HG03039 (cell line): ENCODE measurements around the gene MAP2.
A peak's percentile ranks its signal among the peaks of the same experiment; 100 is the strongest.

Experiments
- ATAC-seq: cut with Tn5 transposase; IDR thresholded peaks from one replicate; pipeline ENCODE4 v1.9.1; 2021; ENCODE audit warnings: mild to moderate bottlenecking, moderate library complexity; ENCODE audit not compliant: unreplicated experiment

Gene MAP2

GRCh38 chr2:209422191-209422754 lies 1.6 kb upstream of the MAP2 start:
- no peak for ATAC-seq

GRCh38 chr2:209424199-209424701 lies 403 bp downstream of the MAP2 start:
- peak; percentile 15 for ATAC-seq

DNA sequence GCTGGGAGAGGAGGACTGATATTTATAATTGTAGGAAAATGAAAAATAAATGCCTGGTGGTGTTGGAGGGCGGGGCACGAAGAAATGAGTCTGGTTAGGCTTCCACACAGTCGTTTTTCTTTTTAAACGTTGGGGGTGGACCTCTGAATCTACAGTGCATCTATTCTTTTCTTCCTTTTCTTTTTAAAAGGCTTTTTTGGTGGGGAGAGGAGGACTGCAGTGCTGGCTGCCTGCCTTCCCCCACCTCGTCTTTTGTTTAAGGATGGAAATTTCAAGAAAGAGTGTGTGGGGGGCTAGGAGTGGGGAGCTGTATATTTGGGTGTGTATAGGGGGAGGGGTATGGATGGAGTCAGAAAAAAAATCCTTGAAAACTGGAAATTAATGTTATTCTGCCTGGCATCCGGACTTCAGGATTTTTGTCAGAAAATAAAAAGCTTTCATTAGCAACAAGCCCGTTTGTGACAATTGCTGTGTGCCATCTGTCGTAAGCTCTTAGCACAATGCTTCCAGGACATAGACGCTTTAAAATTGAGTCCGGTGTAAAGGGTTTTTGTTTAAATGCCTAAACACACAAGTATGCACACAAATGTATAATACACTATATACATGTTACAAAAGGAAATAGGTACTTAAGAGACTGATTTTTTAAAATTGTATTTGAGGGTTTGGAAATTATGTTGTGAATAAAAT lies 1.1 kb downstream of the MAP2 start:
- ATAC-seq = no peak

- ATAC-seq = no peak
Observed at GRCh38 chr2:209425471-209426071, 1.7 kb downstream of the MAP2 start.

DNA sequence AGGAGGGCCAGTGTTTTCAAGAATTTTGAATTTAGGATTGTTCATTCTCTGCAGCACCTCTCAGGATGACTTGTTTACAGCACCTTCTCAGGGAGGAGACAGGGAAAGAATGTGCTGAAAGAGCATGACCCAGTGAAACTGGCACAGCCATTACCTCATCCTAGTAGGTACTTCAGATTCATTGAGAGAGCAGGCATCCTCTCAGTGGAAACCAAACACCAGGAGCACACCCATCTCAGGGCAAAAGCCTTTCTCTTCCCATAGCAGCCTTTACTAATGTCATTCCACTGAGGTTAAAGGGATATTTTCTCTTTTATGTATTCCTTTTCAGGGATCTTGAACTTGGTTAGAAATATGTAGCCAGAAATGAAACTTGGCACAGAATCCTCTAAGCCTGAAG lies 2.6 kb downstream of the MAP2 start:
- no peak for ATAC-seq

DNA sequence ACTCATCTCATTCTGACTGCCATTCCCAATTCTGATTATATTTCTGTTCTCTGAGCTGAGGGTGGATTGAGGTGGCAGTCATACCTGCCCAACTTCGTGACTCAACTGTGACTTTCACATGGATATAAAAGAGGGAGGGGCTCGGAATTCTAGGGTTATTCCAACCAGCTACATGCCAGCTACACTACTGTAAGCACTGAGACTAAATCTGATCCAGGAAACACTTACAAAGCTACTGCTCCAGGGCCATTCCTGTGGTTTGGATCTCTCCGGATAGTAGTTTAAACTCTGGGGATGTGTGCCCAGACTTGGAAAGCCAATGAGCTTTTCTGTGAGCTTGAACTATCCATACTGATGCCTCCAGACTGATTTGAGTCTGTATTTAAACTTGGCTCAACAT lies 7.9 kb downstream of the MAP2 start:
- no peak for ATAC-seq

DNA sequence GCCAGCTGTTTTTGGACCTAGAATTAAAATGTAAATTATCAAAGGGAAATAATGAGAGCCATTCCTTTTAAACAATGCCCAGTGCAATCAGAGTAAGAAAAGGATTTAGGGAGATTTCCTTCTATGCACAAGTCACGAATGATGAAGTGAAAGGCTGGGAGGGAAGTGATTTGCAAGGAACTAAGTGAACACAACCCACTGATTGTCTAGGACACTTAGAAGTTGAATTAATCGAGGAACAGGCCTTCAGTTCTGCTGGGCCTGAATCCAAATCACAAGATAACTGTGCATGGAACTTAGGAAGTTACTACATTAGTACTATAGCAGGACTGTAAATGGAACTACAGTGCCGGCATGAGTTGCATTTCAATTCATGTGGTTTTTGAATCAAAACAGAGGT lies 17.7 kb downstream of the MAP2 start:
- no peak for ATAC-seq

GRCh38 chr2:209442939-209443338 lies 19.1 kb downstream of the MAP2 start:
- no peak for ATAC-seq

- ATAC-seq = no peak
Observed at GRCh38 chr2:209445485-209445884, 21.6 kb downstream of the MAP2 start.

DNA sequence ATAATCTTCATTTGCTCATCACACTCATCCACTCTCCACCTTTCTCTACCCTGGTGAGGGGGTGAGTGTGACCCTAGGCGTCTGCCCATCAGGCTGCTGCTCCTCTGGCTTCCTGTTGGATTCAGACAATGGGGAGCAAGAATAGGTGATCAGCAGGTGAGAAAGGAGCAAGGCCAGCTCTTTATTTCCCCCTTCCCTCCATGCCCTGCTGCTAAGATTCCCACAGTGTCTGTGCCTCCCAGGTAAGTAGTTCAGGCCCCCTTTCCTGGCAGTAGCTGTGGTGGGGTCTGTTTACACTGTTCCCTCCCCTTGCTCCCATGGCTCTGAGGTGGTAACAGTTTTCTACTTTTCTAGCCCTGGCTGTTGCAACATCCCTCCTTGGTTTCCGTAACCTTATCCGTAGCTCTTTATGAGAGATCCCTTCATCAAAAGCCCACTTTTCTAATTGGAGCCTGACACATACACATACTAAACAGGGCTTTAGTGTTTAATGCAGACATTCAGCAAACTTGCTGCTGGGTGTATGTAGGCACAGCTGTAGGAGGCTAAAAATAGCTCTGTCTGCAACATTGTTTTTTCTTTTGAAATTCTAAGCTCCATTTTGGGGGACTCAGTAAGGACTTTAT lies 27.5 kb downstream of the MAP2 start:
- ATAC-seq = no peak

DNA sequence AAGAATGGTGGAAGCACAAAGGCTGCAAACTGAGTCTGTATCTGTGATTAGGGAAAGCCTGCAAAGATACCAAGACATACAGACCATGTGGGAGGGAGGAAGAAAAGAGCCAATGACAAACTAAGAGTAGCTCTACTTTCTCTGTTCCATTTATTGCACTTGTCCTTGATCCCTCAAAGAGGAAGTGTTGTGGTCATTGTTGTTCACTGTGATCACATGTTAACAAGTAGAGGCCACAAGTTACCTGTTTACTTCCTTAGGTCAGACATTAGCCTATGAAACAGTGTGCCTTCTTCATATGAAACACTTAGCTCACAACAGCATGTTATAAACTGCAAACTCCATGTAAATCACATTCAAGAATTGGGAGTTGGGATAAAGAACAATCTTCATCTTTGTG lies 32.6 kb downstream of the MAP2 start:
- ATAC-seq = no peak

DNA sequence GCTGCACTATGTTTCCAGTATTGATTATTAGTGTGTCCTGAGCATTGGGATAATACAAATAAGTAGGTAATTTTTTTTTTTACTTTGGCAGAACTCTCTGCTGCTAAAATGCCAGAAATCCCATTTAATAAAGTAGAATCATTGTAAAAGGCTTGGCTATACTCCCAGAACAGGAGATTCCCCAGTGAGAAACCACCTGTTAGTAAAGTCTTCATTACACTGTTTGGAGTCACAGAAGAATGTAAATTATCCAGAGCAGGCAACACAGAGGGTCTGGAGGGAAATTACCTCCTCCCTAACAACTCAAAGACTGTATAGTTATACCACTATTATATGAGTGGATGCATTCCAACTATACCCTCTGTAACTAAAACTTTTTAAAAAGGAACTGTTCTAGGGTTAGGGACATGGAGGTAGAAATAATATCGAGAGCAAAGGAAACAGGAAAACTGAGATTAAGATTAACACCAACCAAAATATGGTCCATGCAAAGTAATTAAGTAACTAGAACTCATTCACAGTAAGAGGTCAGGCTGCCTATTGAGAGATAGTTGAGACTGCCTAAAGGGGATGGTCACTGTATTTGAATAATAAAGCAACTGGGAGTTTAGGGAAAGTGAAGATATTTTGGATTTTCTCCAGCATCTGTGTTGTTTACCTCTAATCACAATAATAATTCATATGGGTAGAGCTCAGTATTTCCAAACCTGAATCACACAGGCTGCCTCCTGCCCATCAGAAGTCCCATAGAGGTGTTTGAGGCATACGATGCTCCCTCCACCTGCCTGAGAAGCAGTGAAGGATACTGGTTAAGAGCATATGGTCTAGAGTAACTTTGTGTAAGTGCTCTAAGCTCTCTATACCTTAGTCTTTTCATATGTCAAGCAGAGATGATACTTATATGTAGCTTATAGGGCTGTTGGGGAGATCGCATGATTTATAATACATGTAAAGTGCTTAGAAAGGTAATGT lies 34.4 kb downstream of the MAP2 start:
- ATAC-seq = no peak

- no peak for ATAC-seq
Observed at GRCh38 chr2:209459359-209459758, 35.5 kb downstream of the MAP2 start.

DNA sequence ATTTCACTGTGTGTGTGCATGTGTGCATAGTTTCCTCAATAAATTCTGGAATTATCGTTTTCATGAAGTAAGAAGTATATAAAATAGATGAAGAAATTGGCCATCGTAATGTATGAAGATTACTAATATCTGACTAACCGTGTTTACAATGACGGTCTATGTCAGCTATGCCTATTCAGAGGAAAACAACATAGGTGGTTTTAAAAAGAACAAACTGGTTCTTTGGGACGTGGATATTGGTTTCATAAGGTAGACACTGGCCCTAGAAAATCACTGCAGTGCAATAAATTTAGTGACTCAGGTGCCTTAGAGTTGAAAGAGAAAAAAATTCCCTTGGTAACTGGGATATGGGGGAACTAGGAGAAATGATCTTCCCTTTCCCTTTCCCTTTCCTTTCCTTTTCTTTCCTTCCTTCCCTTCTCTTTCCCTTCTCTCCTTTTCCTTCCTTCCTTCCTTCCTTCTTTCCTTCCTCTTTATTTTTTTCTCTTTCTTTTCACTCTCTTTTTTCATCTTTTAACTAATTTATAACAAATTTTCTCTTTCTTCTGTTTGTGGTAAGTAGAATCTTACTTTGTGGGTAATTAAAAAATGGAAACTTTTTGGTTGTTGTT lies 36.4 kb downstream of the MAP2 start:
- no peak for ATAC-seq

DNA sequence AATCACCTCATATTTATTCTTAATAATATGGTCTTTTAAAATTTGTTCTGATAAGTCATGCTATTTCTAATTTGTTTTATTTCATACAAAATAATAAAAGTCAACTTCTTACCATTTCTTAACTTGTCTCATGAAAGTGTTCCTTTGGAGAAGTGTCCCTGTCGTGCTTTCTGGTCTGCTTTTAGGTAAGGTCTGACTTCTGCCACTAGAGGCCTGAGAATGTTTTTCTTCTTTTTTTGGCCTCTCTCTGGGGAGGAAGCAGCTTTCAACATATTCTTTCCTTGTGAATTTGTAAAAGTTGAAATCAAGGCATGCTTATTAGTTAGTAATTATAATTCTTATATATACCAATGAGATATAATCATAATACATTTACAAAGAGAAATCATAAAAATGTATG lies 39.4 kb downstream of the MAP2 start:
- ATAC-seq = no peak

DNA sequence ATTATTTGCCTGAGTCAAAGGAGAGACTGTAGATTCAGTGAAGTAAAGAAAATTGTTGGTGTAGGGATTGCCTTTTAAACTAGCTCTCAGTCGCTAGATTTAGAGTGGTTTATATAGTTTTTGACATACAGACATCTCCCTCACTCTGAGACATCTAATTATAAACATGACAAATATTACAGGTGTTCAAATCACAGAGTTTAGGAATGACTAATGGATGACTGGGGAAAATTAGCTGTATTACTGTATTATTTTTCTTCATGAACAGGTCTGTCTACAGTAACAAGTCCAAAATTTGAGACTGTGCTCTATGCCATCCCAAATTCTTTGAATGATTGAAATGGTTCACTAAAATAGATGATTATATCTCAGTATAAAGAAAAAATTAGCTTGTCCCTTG lies 40.0 kb downstream of the MAP2 start:
- ATAC-seq = no peak

DNA sequence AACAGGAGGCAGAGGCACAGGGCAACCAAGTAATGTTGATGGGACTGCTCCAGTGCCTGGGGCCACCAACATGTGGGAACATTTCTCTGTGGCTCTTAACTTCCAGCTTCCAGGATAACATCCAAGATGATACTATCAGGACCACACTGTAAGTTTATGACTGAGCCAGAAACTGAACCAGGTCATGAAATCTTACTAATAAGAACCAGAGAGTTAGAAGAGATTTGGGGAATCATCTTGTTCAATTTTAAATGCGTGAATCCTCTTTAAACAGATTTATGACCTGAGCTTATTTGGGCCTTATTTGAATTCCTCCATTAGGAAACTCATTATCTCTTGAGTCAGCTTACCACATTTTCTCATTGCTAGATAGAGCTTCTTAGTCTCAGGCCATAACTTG lies 45.0 kb downstream of the MAP2 start:
- no peak for ATAC-seq

DNA sequence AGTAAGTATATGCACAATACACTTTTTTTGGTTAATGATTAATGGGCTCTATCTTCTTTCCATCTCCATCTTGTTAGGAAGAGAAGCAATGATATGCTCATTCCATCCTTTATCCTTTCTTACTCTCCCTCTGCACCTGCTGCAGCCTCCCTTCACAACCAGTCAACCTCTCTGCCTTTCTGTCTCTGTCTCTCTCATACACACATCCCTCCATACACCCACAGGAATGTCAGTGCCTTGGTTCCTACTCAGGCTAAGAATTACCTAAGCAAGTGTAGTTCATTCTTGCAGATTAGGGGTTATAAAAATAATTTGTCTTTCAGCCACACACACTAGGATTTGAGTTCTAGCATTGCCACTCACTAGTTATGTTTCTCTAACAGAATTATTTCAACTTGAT lies 45.6 kb downstream of the MAP2 start:
- ATAC-seq = no peak

DNA sequence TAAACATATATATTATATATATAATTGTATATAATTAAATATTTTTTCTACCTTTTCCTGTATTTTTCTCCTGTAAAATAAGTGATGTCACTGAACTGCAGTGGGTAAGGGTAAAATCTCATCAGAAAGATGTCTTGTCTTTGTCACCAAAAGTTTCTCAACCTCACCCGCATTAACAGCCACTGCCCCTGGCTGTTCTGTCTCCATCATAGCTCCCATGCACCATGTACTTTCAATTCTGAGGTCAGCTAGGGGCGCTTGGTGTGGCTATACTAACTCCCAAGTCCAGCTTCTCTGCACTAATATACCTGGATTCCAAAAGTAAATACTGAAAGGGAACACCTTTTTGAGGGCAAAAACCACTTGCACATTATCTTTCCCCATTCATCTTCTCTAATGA lies 46.6 kb downstream of the MAP2 start:
- no peak for ATAC-seq

DNA sequence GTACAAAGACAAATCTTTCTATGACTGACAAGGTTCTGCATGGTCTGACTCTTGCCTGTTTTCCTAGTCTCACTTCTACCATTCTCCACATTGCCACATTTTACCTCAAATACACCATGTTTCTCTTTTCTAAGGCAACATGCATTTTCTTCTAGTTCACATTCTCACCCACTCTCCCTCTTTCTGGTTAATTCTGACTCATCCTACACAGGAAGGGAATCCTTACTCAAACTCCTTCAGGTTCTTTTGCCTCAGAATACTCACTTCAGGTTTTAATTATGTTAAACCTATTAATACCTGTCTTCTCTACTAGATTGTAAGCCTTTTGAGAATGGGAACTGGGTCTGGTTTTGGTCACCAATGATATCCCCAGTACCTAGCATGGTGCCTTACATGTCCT lies 47.2 kb downstream of the MAP2 start:
- no peak for ATAC-seq
